Gastroesophageal sphincter (tissue), 3 donors: ENCODE measurements around the gene EEA1.

Experiments used
- CTCF ChIP-seq, 4 experiments: fragments of 200-600 bp in 2 of 4; fragments of 450-650 bp in 2 of 4; sonication (generic) in 1 of 4; IDR thresholded peaks; one replicate each; pipeline ENCODE4 v1.5.1; 2017 to 2019; ENCODE audit warnings: antibody characterized with exemption in 4 of 4, mild to moderate bottlenecking in 2 of 4, moderate library complexity in 2 of 4
- POLR2A ChIP-seq, 2 donors: fragments of 450-650 bp; IDR thresholded peaks; one replicate each; pipeline ENCODE4 v1.6.1; 2017; ENCODE audit warnings: antibody characterized with exemption in 2 of 2, mild to moderate bottlenecking in 2 of 2, moderate library complexity in 1 of 2
- POLR2AphosphoS5 ChIP-seq: sonication (generic); formaldehyde crosslinking; IDR thresholded peaks from one replicate; pipeline ENCODE4 v1.6.1; 2017; ENCODE audit warnings: antibody characterized with exemption

GRCh38 chr12:92877904-92878303 lies 51.2 kb downstream of the EEA1 start:
- TF ChIP-seq POLR2AphosphoS5, result no peak
- TF ChIP-seq CTCF (IDR thresholded peaks at IDR 0.05), result no peak
- TF ChIP-seq POLR2A (IDR thresholded peaks at IDR 0.05), result no peak
